DMS53 (cell line): ENCODE data around the gene SLC25A41.

Source experiments
- DNase-seq: peaks from one replicate; lab custom pipeline; 2025; lab: John Stamatoyannopoulos, UW

Gene SLC25A41

GRCh38 chr19:6433663-6434062 is at the start of gene SLC25A41:
SLC25A41 (minus strand) TSS chr19:6433763; CDS start chr19:6433693, 70 bp downstream.
- DNase-seq = no peak

GRCh38 chr19:6483235-6483634 is 49.7 kb upstream of the SLC25A41 start:
- DNase-seq = no peak

GRCh38 chr19:6482343-6482686 is 48.8 kb upstream of the SLC25A41 start:
- DNase-seq = no peak

- DNase-seq = peak; percentile 21
Observed at GRCh38 chr19:6481541-6482342, 48.2 kb upstream of the SLC25A41 start, which contains the start of gene DENND1C. DENND1C (minus strand) TSS chr19:6481787; CDS start chr19:6481695, 92 bp downstream.

- DNase-seq = no peak
Observed at GRCh38 chr19:6480848-6481415, 47.4 kb upstream of the SLC25A41 start.

- DNase-seq = no peak
Observed at GRCh38 chr19:6479836-6480398, 46.4 kb upstream of the SLC25A41 start.

- no peak for DNase-seq
Observed at GRCh38 chr19:6478815-6479214, 45.3 kb upstream of the SLC25A41 start.

- no peak for DNase-seq
Observed at GRCh38 chr19:6476896-6477431, 43.4 kb upstream of the SLC25A41 start.

- DNase-seq = peak; percentile 64
Observed at GRCh38 chr19:6476155-6476895, 42.8 kb upstream of the SLC25A41 start.

- peak; percentile 24 for DNase-seq
Observed at GRCh38 chr19:6475321-6476108, 42.0 kb upstream of the SLC25A41 start.

- peak; percentile 27 for DNase-seq
Observed at GRCh38 chr19:6473647-6474046, 40.1 kb upstream of the SLC25A41 start.

- DNase-seq = peak; percentile 56
Observed at GRCh38 chr19:6472713-6473112, 39.1 kb upstream of the SLC25A41 start.

GRCh38 chr19:6471076-6471475 is 37.5 kb upstream of the SLC25A41 start:
- no peak for DNase-seq

GRCh38 chr19:6470173-6470572 is 36.6 kb upstream of the SLC25A41 start:
- no peak for DNase-seq

GRCh38 chr19:6467384-6467783 is 33.8 kb upstream of the SLC25A41 start:
- DNase-seq = no peak

- DNase-seq = no peak
Observed at GRCh38 chr19:6466526-6467248, 33.1 kb upstream of the SLC25A41 start.

GRCh38 chr19:6465663-6466062 is 32.1 kb upstream of the SLC25A41 start:
- no peak for DNase-seq

- no peak for DNase-seq
Observed at GRCh38 chr19:6465006-6465405, 31.4 kb upstream of the SLC25A41 start.

GRCh38 chr19:6464070-6464873 is 30.7 kb upstream of the SLC25A41 start, which contains the start of gene CRB3:
CRB3 (plus strand) TSS chr19:6464271; CDS start chr19:6464702, 431 bp downstream.
- DNase-seq = peak; percentile 95
